ENCODE results near the gene XPO6. TPM values are rescaled to one million over a fixed set of nuclear protein-coding genes. Genes with fewer than 3 reads are reported as not detected.

XPO6 gene
- total RNA-seq, 4 donors from 2014 or later = 105 to 166 (median 141) TPM

DNA sequence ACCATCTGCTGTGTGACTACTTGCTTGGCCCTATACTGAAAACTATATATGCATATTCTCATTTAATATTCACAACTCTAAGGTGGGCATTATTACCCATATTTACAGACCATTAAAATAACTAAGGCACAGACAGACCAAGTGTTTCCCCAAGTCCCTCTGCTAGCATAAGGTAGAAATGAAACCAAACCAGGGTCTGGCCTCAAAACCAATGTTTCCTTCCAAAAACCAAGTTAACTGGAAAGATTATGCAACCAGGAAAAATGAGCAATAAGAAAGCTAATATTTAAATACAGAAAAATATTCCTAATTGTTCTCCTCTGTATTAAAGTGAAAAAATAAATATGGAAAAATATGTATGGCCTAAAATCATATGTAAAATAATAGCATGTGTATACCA, 50.1 kb downstream of the XPO6 start:
- peaks cover 0 to 36% (median 15%) of the 10 kb centered on the region in 4 donors for H3K4me1 ChIP-seq
- H3K4me3 ChIP-seq = no peak overlapping the region
- H3K36me3 ChIP-seq = peaks cover 0 to 22% (median 0%) of the 10 kb centered on the region in 3 donors
- no peak overlapping the region for H3K27ac ChIP-seq
- no peak for DNase-seq (ENCODE audit: low spot score in 2 of 2)
- H3K9me3 ChIP-seq = no peaks in the 10 kb centered on the region
- no peaks in the 10 kb centered on the region for H3K27me3 ChIP-seq
- TF ChIP-seq EP300 (IDR thresholded peaks at IDR 0.05) (no peak), POLR2A (IDR thresholded peaks at IDR 0.05) (no peak)
- TF ChIP-seq, protein P1, sequence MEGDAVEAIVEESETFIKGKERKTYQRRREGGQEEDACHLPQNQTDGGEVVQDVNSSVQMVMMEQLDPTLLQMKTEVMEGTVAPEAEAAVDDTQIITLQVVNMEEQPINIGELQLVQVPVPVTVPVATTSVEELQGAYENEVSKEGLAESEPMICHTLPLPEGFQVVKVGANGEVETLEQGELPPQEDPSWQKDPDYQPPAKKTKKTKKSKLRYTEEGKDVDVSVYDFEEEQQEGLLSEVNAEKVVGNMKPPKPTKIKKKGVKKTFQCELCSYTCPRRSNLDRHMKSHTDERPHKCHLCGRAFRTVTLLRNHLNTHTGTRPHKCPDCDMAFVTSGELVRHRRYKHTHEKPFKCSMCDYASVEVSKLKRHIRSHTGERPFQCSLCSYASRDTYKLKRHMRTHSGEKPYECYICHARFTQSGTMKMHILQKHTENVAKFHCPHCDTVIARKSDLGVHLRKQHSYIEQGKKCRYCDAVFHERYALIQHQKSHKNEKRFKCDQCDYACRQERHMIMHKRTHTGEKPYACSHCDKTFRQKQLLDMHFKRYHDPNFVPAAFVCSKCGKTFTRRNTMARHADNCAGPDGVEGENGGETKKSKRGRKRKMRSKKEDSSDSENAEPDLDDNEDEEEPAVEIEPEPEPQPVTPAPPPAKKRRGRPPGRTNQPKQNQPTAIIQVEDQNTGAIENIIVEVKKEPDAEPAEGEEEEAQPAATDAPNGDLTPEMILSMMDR (IDR thresholded peaks at IDR 0.05) = no peak

DNA sequence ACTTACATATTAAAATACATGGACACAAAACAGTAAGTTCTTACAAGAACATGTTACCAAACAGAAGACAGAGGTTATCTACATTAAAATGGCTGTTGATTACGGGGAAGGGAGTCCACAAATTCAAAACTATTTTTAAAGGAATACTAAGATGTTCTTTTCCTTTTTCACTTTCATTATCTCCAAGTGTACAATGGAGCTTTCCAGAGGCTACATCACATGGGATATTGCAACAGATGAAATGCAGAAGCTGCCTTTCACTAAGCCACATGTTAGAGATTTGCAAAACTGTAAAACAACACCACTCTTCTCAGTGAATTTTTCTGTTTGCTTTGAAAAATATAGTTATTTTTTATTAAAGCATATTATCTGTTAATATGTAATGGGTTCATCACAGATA, 53.6 kb downstream of the XPO6 start:
- H3K9me3 ChIP-seq = no peaks in the 10 kb centered on the region
- peak in 1 of 2 donors; percentile 68 for TF ChIP-seq EP300 (IDR thresholded peaks at IDR 0.05)
- TF ChIP-seq, protein P1 (IDR thresholded peaks at IDR 0.05) = no peak
- H3K36me3 ChIP-seq = peaks cover 0 to 23% (median 8%) of the 10 kb centered on the region in 3 donors
- no peak overlapping the region for H3K4me3 ChIP-seq
- WGBS, 2 donors = 38 to 41% methylated on average over 1 of the region's 1 CpG
- peak overlapping the region in 2 of 4 donors; percentile 69 to 74 for H3K27ac ChIP-seq
- DNase-seq (ENCODE audit: low spot score in 2 of 2) = peak in 1 of 2 donors; percentile 49
- no peaks in the 10 kb centered on the region for H3K27me3 ChIP-seq
- peaks cover 0 to 14% (median 4%) of the 10 kb centered on the region in 4 donors for H3K4me1 ChIP-seq

DNA sequence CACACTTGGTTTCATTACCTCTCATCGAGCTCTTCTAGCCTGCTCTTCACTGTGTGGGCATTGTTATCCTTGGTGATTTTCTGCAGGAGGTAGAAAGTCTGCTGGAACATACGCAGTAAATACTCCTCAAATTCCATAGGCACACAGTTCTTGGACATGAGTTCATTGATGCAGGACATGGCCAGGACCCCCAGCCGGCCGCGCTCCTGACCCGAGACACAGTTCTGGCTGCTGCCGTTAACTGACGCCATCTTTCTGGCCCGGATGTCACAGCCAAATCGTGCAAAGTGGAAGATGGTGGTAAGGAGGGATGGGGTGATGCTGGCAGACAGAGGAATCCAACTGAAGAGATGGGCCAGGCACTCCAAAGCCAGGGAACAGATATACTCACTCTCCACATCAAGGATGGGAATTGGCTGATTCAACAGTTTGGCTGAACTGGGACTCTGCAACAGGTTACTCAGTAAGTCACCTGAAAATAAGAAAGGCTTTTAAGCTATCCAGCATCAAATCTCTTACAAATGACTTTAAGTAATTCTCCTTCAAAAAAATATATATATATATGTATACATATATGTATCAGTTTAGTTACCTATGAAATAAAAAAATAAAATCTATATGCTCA, 55.6 kb downstream of the XPO6 start:
- Histone ChIP-seq H3K27ac (no peak overlapping the region), H3K36me3 (peaks cover 0 to 42% (median 17%) of the 10 kb centered on the region in 3 donors), H3K4me1 (peaks cover 0 to 8% (median 3%) of the 10 kb centered on the region in 4 donors), H3K27me3 (no peaks in the 10 kb centered on the region), H3K4me3 (no peak overlapping the region), H3K9me3 (no peaks in the 10 kb centered on the region)
- no peak for TF ChIP-seq POLR2A (IDR thresholded peaks at IDR 0.05)
- TF ChIP-seq, protein P1 (IDR thresholded peaks at IDR 0.05) = no peak
- no peak for TF ChIP-seq EP300 (IDR thresholded peaks at IDR 0.05)
- WGBS, 2 donors = 95 to 97% methylated on average over 10 of the region's 10 CpGs
- DNase-seq (ENCODE audit: low spot score in 2 of 2) = no peak

DNA sequence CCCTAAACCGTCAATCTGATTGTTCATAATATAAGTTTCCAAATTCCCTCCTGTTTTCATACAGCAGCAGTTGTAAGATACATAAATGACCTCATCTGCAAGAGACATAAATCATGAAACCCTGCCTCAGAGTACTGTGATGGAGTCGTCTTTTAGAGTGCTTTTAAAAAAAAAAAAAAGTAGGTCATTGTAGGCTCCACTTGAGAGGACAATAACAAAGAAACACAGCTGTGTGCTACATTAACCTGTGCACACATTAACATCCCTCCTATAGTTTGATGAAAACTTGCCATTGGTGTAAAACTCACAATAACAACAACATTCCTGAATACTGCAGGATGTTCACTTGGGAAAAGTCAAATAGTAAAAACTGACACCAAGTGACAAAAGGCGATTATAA, 56.5 kb downstream of the XPO6 start:
- DNase-seq (ENCODE audit: low spot score in 2 of 2) = no peak
- Histone ChIP-seq H3K4me3 (no peak overlapping the region), H3K9me3 (no peaks in the 10 kb centered on the region), H3K27me3 (no peaks in the 10 kb centered on the region), H3K27ac (no peak overlapping the region), H3K36me3 (peaks cover 0 to 49% (median 21%) of the 10 kb centered on the region in 3 donors), H3K4me1 (peaks cover 0 to 8% (median 3%) of the 10 kb centered on the region in 4 donors)
- WGBS, 2 donors = 68 to 74% methylated on average over 3 of the region's 3 CpGs
- TF ChIP-seq POLR2A (IDR thresholded peaks at IDR 0.05) (no peak), EP300 (IDR thresholded peaks at IDR 0.05) (no peak)
- TF ChIP-seq, protein P1 (IDR thresholded peaks at IDR 0.05) = no peak

DNA sequence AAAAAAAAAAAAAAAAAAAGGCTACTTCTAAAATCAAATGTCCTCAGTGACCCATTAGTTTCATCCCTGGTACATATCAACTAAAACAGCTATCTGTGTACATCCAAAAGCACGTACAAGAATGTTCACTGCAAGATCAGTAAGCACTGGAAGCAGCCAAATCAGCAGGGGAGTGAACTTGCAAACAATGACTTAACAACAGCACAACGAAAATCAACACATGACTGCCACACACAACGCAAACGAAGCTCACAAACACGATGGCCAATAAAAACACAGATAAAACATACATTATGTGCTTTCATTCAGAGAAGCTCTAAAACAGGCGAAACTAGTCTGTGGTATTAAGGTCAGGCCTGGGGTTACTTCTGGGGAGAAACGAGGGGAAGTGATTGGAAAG, 60.6 kb downstream of the XPO6 start:
- 70% methylated on average over 7 of the region's 7 CpGs for WGBS, 2 donors
- H3K27ac ChIP-seq = no peak overlapping the region
- TF ChIP-seq, protein P1 (IDR thresholded peaks at IDR 0.05) = no peak
- TF ChIP-seq EP300 (IDR thresholded peaks at IDR 0.05) = no peak
- no peak for TF ChIP-seq POLR2A (IDR thresholded peaks at IDR 0.05)
- H3K36me3 ChIP-seq = peaks cover 0 to 89% (median 32%) of the 10 kb centered on the region in 3 donors
- H3K27me3 ChIP-seq = no peaks in the 10 kb centered on the region
- no peaks in the 10 kb centered on the region for H3K9me3 ChIP-seq
- no peaks in the 10 kb centered on the region for H3K4me1 ChIP-seq
- no peak overlapping the region for H3K4me3 ChIP-seq
- DNase-seq (ENCODE audit: low spot score in 2 of 2) = no peak

Data from tibial nerve (tissue), 4 donors.